ENCODE measurements around the gene DVL3. TPM values are rescaled to one million over a fixed set of nuclear protein-coding genes. Genes with fewer than 3 reads are reported as not detected.

DVL3 gene
- total RNA-seq, 1 donor from 2014 or later: 55.1 TPM

- no peaks in the 10 kb centered on the region for H3K9me3 ChIP-seq
- H3K27ac ChIP-seq: peak overlapping the region; percentile 93
Observed at GRCh38 chr3:184175981-184176376, 20.8 kb downstream of the DVL3 start.

GRCh38 chr3:184176377-184177330 lies 21.5 kb downstream of the DVL3 start:
- peak overlapping the region; percentile 99 for H3K4me3 ChIP-seq
- no peaks in the 10 kb centered on the region for H3K27me3 ChIP-seq (ENCODE audit: low read depth)
- peaks cover 36% of the 10 kb centered on the region for H3K4me1 ChIP-seq
- DNase-seq (peak; percentile 69), ATAC-seq (peak; percentile 25 to 28)
- H3K9me3 ChIP-seq: no peaks in the 10 kb centered on the region
- peak overlapping the region; percentile 93 for H3K27ac ChIP-seq
- TF ChIP-seq CTCF (IDR thresholded peaks at IDR 0.05): no peak
- peaks cover 63% of the 10 kb centered on the region for H3K36me3 ChIP-seq
- intact Hi-C loops (cut with DNase I): no loop called here

More at GRCh38 chr3:184175981-184176376, 20.8 kb downstream of the DVL3 start:
- Histone ChIP-seq H3K4me3 (peak overlapping the region; percentile 99), H3K27me3 (ENCODE audit: low read depth) (no peaks in the 10 kb centered on the region), H3K4me1 (peaks cover 36% of the 10 kb centered on the region), H3K36me3 (peaks cover 63% of the 10 kb centered on the region)
- no peak for ATAC-seq
- no peak for DNase-seq
- intact Hi-C loops (cut with DNase I): no loop called here
- TF ChIP-seq CTCF (IDR thresholded peaks at IDR 0.05): no peak

- H3K27ac ChIP-seq: peak overlapping the region; percentile 56
- no peak for DNase-seq
Observed at GRCh38 chr3:184177331-184177731, 22.2 kb downstream of the DVL3 start.

GRCh38 chr3:184177767-184178306 lies 22.7 kb downstream of the DVL3 start:
- H3K27ac ChIP-seq: no peak overlapping the region
- intact Hi-C loops (cut with DNase I): no loop called here
- DNase-seq (no peak), ATAC-seq (no peak)
- H3K36me3 ChIP-seq: peaks cover 63% of the 10 kb centered on the region
- no peak for TF ChIP-seq CTCF (IDR thresholded peaks at IDR 0.05)
- peaks cover 36% of the 10 kb centered on the region for H3K4me1 ChIP-seq
- no peaks in the 10 kb centered on the region for H3K27me3 ChIP-seq (ENCODE audit: low read depth)
- no peaks in the 10 kb centered on the region for H3K9me3 ChIP-seq
- H3K4me3 ChIP-seq: no peak overlapping the region

More at GRCh38 chr3:184177331-184177731, 22.2 kb downstream of the DVL3 start:
- H3K9me3 ChIP-seq: no peaks in the 10 kb centered on the region
- H3K27me3 ChIP-seq (ENCODE audit: low read depth): no peaks in the 10 kb centered on the region
- no peak for ATAC-seq
- peaks cover 63% of the 10 kb centered on the region for H3K36me3 ChIP-seq
- intact Hi-C loops (cut with DNase I): no loop called here
- peak overlapping the region; percentile 99 for H3K4me3 ChIP-seq
- peaks cover 36% of the 10 kb centered on the region for H3K4me1 ChIP-seq
- no peak for TF ChIP-seq CTCF (IDR thresholded peaks at IDR 0.05)

GRCh38 chr3:184178521-184179138 lies 23.5 kb downstream of the DVL3 start:
- intact Hi-C loops (cut with DNase I): no loop called here
- H3K36me3 ChIP-seq: peaks cover 68% of the 10 kb centered on the region
- no peak overlapping the region for H3K27ac ChIP-seq

More at GRCh38 chr3:184178521-184179138, 23.5 kb downstream of the DVL3 start:
- Histone ChIP-seq H3K9me3 (no peaks in the 10 kb centered on the region), H3K4me1 (peaks cover 36% of the 10 kb centered on the region), H3K27me3 (ENCODE audit: low read depth) (no peaks in the 10 kb centered on the region), H3K4me3 (no peak overlapping the region)
- DNase-seq: no peak
- no peak for ATAC-seq
- no peak for TF ChIP-seq CTCF (IDR thresholded peaks at IDR 0.05)

All from lower lobe of right lung (tissue), 2 donors.